GM21786 (cell line): Measurements from ENCODE around the gene ZNF407.
A peak's percentile ranks its signal among the peaks of the same experiment; 100 is the strongest.

Source experiments
- ATAC-seq: cut with Tn5 transposase; IDR thresholded peaks from one replicate; pipeline ENCODE4 v1.9.1; 2021; ENCODE audit not compliant: unreplicated experiment

ZNF407 gene

DNA sequence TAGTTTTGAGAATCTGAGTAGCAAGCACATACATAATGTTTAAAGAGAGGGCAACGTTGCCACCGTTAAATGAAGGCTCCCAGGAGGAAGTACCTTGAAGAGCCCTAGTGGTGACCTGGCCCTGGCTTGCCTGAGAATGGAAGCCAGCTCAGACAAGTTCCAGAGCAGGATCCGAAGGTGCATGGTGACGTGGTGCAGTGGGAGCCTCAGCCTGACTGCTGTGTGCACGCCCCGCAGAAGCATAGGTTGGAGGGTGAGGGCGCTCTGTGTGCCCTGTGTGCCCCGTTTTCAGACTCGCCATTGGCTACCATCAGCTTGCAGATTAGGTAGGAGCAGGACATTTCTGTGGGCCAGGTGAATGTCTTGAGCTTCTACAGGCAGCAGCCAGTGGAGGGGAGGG, 68.2 kb downstream of the ZNF407 start:
- ATAC-seq = no peak

DNA sequence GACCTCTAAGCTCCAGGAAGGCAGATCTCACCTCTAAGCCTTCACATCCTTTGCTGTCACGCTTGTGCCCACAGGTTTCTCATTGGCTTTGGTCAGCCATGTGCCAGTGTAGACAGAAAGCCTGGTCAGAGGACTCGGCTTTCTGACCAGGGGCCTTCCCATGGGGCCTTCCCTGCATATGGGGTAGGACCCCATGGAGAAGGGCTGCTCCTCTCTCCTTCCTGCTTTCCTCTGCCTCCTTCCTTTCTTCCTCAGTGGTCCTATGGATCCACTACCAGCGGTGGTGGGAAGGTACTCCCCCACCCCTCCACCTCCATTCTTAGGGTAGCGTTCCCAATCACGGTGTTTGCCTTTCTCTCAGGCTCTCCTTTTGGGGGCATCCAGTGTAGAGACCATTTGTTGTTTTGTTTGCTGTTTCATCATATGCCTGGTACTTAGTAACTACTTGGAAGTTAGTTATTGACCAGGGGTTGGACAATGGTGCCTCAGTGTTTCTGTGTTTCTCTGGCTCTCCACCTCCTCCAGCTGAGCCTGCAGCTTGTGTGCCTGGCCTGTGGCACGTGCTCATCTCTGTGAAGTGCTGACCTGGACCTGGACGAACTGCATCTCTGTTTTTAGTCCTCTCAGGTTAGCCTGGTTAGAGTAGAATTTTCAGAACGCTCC, 71.6 kb downstream of the ZNF407 start:
- no peak for ATAC-seq

DNA sequence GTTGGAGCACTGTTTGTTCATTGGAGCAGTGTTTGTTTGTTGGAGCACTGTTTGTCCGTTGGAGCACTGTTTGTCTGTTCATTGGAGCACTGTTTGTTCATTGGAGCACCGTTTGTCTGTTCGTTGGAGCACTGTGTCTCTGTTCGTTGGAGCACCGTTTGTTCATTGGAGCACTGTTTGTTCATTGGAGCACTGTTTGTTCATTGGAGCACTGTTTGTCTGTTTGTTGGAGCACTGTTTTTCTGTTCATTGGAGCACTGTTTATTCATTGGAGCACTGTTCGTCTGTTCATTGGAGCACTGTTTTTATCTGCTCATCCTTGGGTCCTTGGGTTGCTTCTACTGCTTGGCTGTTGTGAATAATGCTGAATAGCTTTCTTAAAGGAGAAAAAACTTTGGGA, 74.7 kb downstream of the ZNF407 start:
- no peak for ATAC-seq

DNA sequence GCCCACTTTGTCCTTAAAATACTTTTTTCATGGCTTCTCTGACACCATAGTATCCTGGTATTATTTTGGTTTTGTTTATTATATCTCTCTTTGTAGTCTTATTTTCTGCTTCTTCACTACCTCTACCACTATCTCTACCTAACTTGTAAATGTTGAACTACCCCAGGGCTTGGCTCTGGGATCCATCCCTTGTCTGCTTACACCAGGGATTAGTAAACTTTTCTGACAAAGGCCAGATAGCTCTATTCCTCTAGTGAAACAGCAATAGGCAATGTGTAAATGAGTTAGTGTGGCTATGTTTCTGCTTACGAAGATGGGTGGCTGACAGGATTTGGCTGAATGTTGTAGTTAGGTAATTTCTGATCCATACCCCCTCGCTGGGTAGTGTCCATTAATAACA, 76.8 kb downstream of the ZNF407 start:
- ATAC-seq = no peak

DNA sequence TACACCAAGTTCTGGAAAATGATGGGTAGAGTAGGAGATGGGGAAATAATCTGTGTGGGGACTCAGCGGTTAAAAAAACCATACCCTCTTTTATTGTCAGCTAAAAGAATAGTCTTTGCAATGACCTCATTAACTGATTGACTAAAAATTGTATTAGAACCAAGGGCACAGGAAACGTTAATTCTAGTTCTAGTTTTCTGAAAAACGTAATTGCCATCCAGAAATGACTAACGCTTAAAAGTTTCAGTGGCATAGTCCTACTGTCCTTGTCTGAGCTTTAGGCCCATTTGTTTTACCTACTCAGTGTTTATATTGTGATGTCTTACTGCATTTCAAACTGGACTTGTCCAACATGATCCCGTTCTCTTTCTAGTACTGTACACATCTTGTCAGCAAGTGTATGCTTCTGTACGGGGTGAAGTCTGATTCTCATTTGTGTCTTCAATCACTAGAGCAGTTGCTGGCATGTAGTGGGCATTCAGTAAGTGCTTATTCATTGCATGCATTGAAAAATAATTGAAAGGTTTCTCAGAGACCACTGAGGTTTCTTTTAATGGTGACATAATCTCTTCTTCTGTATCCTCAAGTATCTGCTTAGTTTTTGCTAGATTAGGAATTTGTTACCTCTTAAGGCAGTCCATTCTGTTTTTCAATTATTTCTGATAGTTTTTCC, 81.5 kb downstream of the ZNF407 start:
- peak; percentile 70 for ATAC-seq

DNA sequence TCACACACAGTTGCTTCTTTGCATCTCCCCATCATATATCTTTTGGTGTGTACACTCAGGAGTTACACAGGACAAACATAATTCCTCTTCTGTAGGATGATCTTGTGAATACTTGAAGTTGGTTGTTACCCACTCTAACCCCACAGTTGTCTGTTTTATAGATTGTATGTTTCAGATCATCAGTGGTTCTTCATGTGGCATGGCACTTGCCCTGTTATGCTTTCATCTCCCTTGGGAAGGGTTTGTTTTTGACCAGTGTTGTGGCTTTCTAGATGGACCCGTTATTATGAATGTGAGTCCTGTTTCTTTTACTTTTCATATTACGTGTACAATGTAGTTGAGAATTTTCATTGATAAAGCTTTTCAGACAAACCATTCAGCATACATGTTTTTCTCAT, 82.0 kb downstream of the ZNF407 start:
- ATAC-seq = no peak

DNA sequence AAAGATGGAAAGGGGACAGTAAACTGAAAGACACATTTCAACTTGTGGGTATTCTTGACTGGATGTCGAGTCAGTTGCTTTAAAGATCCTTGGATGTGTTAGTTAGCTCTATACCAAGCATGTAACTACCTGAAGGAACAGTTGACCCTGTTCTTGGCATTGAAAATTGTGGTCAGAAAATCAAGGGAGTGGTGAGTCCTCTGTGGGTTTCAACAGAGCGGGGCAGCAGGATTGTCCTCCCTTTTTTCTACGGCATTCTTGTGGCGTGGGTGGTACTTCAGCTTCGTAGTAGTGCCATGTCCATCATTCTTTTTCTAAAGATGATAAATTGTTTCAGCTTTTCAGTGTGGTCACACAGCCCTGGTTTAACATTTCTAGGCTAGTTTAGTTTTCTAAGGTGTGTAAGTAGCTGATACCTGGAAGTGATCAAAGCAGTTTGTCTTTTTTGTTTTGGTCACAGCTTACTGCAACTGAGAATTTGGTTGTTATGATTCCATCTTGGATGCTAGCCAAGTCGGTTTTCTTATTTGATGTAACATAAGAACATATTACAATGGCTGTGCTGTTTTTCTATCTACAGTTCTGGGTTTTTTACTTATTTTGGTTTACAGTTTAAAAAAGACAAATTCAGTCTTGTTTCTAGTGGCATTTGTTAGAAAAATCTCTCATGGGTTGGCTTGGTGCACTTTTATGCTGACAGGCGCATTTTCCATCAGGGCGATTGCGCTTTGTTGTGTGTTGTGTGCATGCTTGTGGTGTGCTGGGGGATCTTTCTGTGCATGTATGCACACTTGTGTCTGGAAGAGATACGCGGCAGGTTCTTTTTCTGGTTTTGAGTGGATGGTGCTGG, 84.7 kb downstream of the ZNF407 start:
- ATAC-seq = no peak

DNA sequence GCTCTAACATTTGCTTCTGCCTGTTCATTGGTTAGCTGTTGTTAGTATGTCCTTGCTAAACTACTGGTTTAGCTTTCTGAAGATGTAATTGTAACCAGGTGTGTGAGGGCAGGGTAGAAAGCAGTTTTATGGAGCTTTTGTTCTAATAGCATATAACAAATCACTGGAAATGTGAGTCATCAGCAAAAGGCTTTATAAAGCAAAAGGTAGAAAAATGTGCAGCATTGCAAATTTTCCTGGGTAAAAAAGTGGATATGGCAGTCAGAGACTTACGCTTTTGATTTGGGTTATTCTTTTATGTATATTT, 85.3 kb downstream of the ZNF407 start:
- no peak for ATAC-seq

DNA sequence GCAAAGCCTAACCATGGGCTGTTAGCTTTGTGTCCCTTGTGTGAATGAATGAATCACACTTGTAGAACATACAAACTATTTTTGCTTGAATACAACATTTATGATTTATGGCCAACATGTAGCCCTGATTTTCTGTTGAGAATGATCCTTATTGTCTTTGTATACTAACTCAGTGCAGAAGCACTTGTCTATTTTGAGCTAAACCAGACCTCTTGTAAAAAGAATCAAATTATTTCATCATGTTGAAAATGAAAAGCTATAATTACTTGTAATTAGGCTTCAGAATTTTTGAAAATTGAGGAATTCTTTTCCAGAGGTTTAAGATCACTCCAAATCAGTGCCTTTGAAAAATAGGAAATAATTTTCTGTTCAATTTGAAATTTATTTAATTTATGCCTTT, 85.9 kb downstream of the ZNF407 start:
- ATAC-seq = no peak

DNA sequence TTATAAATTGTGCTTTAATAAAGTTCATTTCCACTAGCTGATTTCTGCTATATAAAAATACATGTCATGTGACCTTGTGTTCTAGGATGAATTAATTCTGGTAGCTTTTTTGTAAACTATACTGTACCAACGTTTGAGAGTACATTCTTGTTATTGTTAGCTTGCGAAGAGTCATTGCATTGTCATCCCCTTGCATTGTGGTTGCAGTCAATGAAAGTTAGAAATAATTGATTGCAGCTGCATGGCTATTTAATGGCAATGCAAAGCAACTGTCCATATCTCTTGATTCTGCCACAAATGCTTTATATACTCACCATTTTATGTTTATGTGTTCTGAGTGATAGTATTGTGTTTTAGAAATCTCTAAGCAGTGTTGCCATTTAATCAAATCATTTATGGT, 91.6 kb downstream of the ZNF407 start:
- ATAC-seq = no peak

DNA sequence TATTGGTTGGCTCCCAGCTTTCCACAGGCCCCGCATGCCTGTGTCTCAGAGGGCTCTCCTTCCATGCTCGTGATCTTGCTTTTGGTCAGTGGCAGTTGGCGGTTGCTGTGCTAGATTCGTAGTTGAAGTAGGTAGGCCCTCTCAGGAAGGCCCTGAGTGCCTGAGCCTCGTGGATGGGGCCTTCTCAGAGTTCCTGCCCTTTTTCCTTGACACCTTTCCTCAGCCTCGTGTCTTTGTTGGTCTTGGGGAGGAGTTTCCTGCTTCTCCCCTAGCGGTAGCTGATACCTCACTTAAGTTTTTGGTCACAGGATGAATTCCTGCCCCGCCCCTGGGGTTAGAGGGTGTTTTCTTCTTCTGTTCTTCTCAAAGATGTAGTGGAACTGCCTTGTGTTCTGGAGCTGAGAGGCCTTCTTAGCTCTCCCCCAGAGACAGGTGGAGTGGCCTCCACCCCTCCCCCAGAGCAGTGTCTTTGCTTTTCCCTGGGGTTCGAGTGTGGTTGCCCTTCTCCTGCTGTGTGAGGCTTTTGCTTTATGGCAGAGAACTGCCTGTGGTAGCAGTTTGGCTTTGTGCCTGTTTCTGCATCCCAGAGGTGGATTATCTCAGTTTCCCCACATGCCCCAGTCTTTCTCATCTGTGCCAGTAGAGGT, 94.8 kb downstream of the ZNF407 start:
- no peak for ATAC-seq

DNA sequence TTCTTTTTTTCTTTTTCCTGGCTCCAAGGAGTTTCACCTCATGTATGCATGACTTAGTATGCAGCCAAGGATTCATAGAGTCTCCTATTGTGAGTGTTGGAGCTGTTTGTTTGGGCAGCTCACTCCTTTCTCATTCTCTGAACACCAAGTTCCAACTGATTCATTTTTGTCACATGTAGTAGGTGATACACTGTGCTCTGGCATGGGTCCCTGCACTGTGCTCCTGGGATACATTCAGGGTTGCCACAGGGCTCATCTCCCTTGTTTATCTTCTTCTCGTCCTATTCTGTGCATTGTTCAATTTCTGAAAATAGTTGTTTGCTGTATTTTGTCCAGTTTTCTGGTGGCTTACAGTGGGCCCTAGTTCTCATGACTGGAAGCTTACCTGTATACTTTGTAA, 96.8 kb downstream of the ZNF407 start:
- ATAC-seq = no peak

DNA sequence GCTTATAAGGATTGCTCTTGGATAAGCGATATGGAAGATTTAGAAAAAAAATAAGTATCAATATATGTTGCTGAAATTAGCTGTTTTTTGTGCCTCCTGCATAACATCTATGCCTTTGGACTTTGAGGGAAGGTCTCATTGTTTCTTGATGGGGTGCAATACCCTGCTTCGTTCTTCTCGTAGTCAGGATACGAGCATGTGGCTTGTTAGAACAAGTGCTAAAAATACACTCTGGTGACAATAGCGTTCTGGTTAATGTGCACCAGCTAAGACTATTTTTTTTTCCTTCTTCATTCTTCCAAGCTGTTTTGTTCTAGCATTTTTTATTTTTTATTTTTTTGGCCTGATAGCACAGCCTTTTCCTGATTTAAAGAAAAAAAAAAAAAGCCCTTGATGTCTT, 97.5 kb downstream of the ZNF407 start:
- ATAC-seq = no peak

DNA sequence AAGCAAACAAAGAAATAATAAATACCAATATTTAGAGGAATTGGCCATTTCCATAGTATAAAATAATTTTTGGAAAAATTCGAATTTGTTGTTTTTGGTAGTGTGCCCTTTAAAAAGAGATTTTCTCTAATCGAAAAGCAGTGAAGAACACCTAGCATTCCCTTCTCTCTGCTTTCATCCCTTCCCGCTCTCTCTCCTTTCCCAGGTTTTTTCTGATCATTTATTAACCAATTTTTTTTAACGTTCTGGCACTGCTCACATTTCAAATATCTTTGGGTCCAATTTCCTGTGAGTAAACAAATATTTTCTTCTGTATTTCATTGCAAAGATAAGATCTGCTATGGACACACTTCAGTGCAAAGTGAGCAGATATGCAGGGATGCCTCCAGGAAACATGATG, 101.2 kb downstream of the ZNF407 start:
- ATAC-seq = no peak

DNA sequence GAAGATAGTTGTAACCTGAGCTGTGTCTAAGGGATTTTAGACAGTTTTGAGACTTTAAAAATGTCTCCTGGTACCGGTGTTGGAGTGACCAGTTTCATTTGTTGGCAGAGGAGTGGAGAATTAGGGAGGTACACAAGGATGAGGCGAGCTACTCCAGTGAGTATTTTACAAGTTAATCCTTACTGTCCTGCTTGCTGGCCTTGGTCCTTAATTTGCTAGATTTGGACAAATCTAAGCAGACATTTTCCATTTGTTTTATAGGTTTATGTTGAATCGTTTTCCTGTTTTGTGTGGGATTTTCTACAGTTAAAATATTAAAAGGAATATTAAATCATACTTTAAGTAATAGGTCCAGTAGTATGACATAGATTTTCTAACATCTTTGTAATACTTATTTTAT, 101.8 kb downstream of the ZNF407 start:
- no peak for ATAC-seq

DNA sequence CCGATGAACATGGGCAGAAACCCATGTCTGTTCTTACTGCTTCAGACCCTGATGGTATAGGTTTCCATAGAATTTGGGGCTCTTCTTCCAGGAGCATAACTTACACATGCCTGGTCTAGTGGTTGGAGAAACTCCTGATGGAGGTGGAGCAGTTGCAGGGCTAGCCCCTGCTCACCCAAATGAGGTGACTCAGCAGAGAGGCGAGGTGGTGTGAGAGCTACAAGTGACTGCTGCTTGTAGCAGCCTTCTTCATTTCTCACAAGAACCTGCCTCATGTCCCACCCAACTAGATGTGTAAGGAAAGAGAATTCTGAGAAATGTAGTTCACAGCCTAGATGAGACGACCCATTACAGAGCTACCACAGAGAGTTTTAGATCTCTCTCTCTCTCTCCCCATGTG, 105.3 kb downstream of the ZNF407 start:
- ATAC-seq = no peak

DNA sequence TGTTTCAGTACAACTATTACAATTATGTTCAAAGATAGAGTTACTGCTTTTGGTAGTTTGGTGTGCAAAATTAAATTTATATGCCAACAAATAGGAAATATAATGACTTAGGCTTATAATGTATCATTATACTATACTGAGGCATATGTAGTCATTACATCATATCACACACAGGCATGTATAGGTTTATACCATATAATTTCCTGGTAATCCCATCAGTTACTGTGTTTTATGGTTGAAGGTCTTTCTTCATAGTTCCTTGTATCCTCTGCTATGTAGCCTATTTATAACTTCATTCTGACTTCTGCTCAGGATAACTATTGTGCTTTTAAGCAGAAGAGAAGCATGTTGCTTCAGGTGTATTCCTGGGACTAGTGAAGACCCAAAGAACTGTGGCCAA, 110.5 kb downstream of the ZNF407 start:
- no peak for ATAC-seq

DNA sequence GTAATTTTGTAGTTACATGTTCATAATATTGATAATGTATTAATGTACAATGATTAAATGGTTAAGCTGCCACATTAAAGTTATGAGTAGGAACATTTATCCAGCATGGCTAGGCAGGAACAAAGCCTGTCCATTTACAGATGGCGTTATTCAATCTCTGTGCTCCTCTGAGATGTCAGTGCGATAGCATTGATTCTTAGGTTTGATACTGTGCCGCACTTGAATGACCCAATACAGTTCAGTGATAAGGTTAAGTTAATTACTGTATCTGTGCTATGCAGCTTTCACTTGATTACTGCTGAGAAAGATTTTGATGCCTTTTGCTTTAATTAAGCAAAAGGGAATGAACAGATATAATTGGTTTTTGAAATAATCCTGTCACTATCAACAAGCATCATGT, 111.8 kb downstream of the ZNF407 start:
- ATAC-seq = no peak

DNA sequence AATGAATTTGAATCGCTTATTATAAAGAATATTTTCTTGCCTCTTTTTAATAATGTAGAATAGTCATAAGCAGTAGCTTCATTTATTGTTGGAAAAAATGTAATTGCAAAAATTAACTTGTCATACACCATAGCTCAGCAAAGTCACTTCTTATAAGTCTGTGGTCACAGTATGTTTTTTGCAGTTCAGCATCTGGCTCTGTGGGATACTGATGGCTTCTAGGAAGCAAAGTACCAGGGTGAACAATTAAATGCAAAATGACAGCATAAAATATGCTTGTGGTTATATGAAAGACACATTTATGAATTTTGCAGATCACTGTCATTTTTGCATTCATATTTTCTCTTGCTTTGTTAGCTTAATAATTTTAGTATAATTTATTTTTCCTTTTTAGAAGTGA, 116.5 kb downstream of the ZNF407 start:
- ATAC-seq = no peak

DNA sequence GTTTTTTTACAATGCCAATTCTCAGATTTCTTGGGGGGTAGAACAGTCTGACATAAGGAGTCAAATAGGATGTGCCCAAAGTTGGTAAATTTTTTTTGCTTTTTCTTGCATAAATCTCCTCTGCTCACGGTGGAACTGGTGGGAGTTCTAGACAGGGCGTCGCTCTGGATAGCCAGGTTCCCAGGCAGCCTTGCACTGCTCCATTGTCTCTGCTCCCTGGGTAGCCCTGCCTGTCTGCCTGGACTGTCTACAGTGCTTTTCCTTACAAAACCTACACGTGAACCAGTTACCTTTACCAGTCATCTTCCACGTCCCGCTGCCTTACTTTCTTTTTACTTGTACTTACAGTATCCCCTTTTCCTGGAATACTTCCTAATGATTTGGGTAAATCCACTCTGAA, 117.1 kb downstream of the ZNF407 start:
- ATAC-seq = no peak

DNA sequence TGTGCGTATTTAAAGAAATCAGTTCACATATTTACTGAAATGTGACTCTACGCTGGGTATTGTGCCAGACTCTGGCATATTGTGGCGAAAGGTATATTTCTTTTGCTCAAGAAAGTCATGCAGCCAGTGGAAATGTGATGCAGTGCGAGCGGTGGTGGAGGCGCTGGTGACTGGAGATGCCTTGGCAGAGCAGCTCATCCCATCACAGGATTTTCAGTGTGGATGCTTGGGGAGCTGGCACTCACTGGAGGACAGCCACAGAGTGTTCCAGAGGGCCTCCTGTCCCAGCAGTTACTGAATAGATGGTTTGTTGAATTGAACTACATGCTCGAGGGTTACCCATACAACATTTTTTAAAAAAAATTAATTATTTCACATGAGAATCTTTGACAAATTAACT, 117.6 kb downstream of the ZNF407 start:
- ATAC-seq = no peak
